HEK293 (cell line): ENCODE measurements around the gene CDH12.

Experiments
- CTCF ChIA-PET: fragments of 350-600 bp; formaldehyde crosslinking; extraction: SDS; loops from one replicate; lab custom pipeline; 2021; ENCODE audit warnings: antibody characterized with exemption; lab: Yijun Ruan, JAX
- POLR2A ChIA-PET: fragments of 300-600 bp; formaldehyde crosslinking; extraction: SDS; loops from one replicate; lab custom pipeline; 2020; ENCODE audit warnings: antibody characterized with exemption, inconsistent platforms; lab: Yijun Ruan, JAX
- H3K27ac ChIP-seq: fragments of 200-500 bp; sonication (Bioruptor generic); 2 replicates; pipeline ENCODE4 v1.5.1; 2014; ENCODE audit warnings: low read depth, low read length, control low read depth, inconsistent platforms; ENCODE audit errors: extremely low read depth
- H3K36me3 ChIP-seq, 2 experiments: fragments of 200-500 bp in 1 of 2; sonication (Bioruptor generic) in 1 of 2; 1 replicate in 1 of 2; 2 replicates in 1 of 2; pipeline ENCODE4 v1.5.1; 2014 to 2017; ENCODE audit warnings: inconsistent platforms in 2 of 2, low read length in 2 of 2; ENCODE audit not compliant: control insufficient read depth in 2 of 2, insufficient read depth in 1 of 2
- H3K4me1 ChIP-seq: fragments of 200-500 bp; sonication (Bioruptor generic); 2 replicates; pipeline ENCODE4 v1.5.1; 2014; ENCODE audit warnings: mild to moderate bottlenecking, low read length, inconsistent platforms; ENCODE audit not compliant: control insufficient read depth, insufficient read depth
- H3K4me3 ChIP-seq: 2 replicates; pipeline ENCODE4 v1.5.1; 2011; ENCODE audit warnings: low read depth, mild to moderate bottlenecking, control low read depth, low read length, moderate library complexity
- H3K9me3 ChIP-seq: fragments of 200-500 bp; sonication (Bioruptor generic); 2 replicates; pipeline ENCODE4 v1.5.1; 2014; ENCODE audit warnings: low read depth, low read length, inconsistent platforms; ENCODE audit not compliant: control insufficient read depth, insufficient read depth
- AEBP2 ChIP-seq: fragments of 450-650 bp; formaldehyde crosslinking; IDR thresholded peaks from 2 replicates; pipeline ENCODE4 v1.5.1; 2016; ENCODE audit warnings: missing biosample characterization, missing genetic modification characterization, borderline replicate concordance
- ATF2 ChIP-seq: fragments of 450-650 bp; formaldehyde crosslinking; IDR thresholded peaks from 2 replicates; pipeline ENCODE4 v1.5.1; 2016; ENCODE audit warnings: missing biosample characterization, missing genetic modification characterization, low read depth
- GLI2 ChIP-seq: fragments of 450-650 bp; formaldehyde crosslinking; IDR thresholded peaks from 2 replicates; pipeline ENCODE4; 2017; ENCODE audit warnings: missing biosample characterization, missing genetic modification characterization, low read depth, borderline replicate concordance
- OVOL3 ChIP-seq: fragments of 450-650 bp; formaldehyde crosslinking; IDR thresholded peaks from 2 replicates; pipeline ENCODE4 v1.5.1; 2016; ENCODE audit warnings: missing biosample characterization, missing genetic modification characterization
- PBX3 ChIP-seq: sonication (generic); formaldehyde crosslinking; IDR thresholded peaks from 2 replicates; pipeline ENCODE4 v1.8.1; 2022; ENCODE audit warnings: mild to moderate bottlenecking, moderate library complexity, missing genetic modification reagents
- PRDM1 ChIP-seq: fragments of 450-650 bp; formaldehyde crosslinking; IDR thresholded peaks from 2 replicates; pipeline ENCODE4; 2016; ENCODE audit warnings: missing biosample characterization, missing genetic modification characterization
- REPIN1 ChIP-seq: fragments of 450-650 bp; formaldehyde crosslinking; IDR thresholded peaks from 2 replicates; pipeline ENCODE4 v1.5.1; 2017; ENCODE audit warnings: missing biosample characterization, missing genetic modification characterization, low read depth
- SCRT2 ChIP-seq: fragments of 450-650 bp; formaldehyde crosslinking; IDR thresholded peaks from 2 replicates; pipeline ENCODE4 v1.5.1; 2016; ENCODE audit warnings: missing biosample characterization, missing genetic modification characterization
- SETDB1 ChIP-seq: IDR thresholded peaks from one replicate; pipeline ENCODE4 v1.6.1; 2017; ENCODE audit warnings: mild to moderate bottlenecking, low read length, moderate library complexity, mixed read lengths; ENCODE audit not compliant: insufficient read length
- SP2 ChIP-seq: fragments of 450-650 bp; formaldehyde crosslinking; IDR thresholded peaks from 2 replicates; pipeline ENCODE4 v1.5.1; 2016; ENCODE audit warnings: missing biosample characterization, missing genetic modification characterization
- TRIM28 ChIP-seq: IDR thresholded peaks from 2 replicates; pipeline ENCODE4 v1.6.1; 2011; ENCODE audit warnings: low read length, control low read depth, borderline replicate concordance
- YY2 ChIP-seq: fragments of 450-650 bp; formaldehyde crosslinking; IDR thresholded peaks from 2 replicates; pipeline ENCODE4 v1.5.1; 2016; ENCODE audit warnings: missing biosample characterization, missing genetic modification characterization
- ZBTB7A ChIP-seq: fragments of 450-650 bp; formaldehyde crosslinking; IDR thresholded peaks from 2 replicates; pipeline ENCODE4 v1.5.1; 2016; ENCODE audit warnings: low read depth, missing biosample characterization, missing genetic modification characterization
- ZFP37 ChIP-seq: fragments of 450-650 bp; formaldehyde crosslinking; IDR thresholded peaks from 2 replicates; pipeline ENCODE4 v1.5.1; 2016; ENCODE audit warnings: missing biosample characterization, missing genetic modification characterization
- ZNF10 ChIP-seq: fragments of 450-650 bp; formaldehyde crosslinking; IDR thresholded peaks from 2 replicates; pipeline ENCODE4 v1.5.1; 2017; ENCODE audit warnings: missing biosample characterization, missing genetic modification characterization
- ZNF121 ChIP-seq: fragments of 450-650 bp; formaldehyde crosslinking; IDR thresholded peaks from 2 replicates; pipeline ENCODE4 v1.5.1; 2016; ENCODE audit warnings: missing biosample characterization, missing genetic modification characterization
- ZNF155 ChIP-seq: fragments of 450-650 bp; formaldehyde crosslinking; IDR thresholded peaks from 2 replicates; pipeline ENCODE4 v1.5.1; 2016; ENCODE audit warnings: missing biosample characterization, missing genetic modification characterization
- ZNF2 ChIP-seq: fragments of 450-650 bp; formaldehyde crosslinking; IDR thresholded peaks from 2 replicates; pipeline ENCODE4 v1.5.1; 2016; ENCODE audit warnings: missing biosample characterization, missing genetic modification characterization
- ZNF202 ChIP-seq: fragments of 450-650 bp; formaldehyde crosslinking; IDR thresholded peaks from 2 replicates; pipeline ENCODE4 v1.5.1; 2016; ENCODE audit warnings: missing biosample characterization, missing genetic modification characterization, borderline replicate concordance
- ZNF23 ChIP-seq: fragments of 450-650 bp; formaldehyde crosslinking; IDR thresholded peaks from 2 replicates; pipeline ENCODE4 v1.5.1; 2016; ENCODE audit warnings: missing biosample characterization, missing genetic modification characterization, borderline replicate concordance
- ZNF404 ChIP-seq: fragments of 450-650 bp; formaldehyde crosslinking; IDR thresholded peaks from 2 replicates; pipeline ENCODE4 v1.5.1; 2017; ENCODE audit warnings: missing biosample characterization, missing genetic modification characterization
- ZNF426 ChIP-seq: fragments of 450-650 bp; formaldehyde crosslinking; IDR thresholded peaks from 2 replicates; pipeline ENCODE4 v1.5.1; 2017; ENCODE audit warnings: missing biosample characterization, missing genetic modification characterization, mild to moderate bottlenecking, inconsistent platforms, moderate library complexity
- ZNF560 ChIP-seq: fragments of 450-650 bp; formaldehyde crosslinking; IDR thresholded peaks from 2 replicates; pipeline ENCODE4 v1.5.1; 2017; ENCODE audit warnings: missing biosample characterization, missing genetic modification characterization, borderline replicate concordance
- ZNF585B ChIP-seq: fragments of 450-650 bp; formaldehyde crosslinking; IDR thresholded peaks from 2 replicates; pipeline ENCODE4 v1.5.1; 2016; ENCODE audit warnings: missing biosample characterization, missing genetic modification characterization
- ZNF654 ChIP-seq: fragments of 450-650 bp; formaldehyde crosslinking; IDR thresholded peaks from 2 replicates; pipeline ENCODE4 v1.5.1; 2016; ENCODE audit warnings: low read depth, missing biosample characterization, missing genetic modification characterization
- ZNF664 ChIP-seq: fragments of 450-650 bp; formaldehyde crosslinking; IDR thresholded peaks from 2 replicates; pipeline ENCODE4 v1.5.1; 2016; ENCODE audit warnings: missing biosample characterization, missing genetic modification characterization
- ZNF670 ChIP-seq: fragments of 450-650 bp; formaldehyde crosslinking; IDR thresholded peaks from 2 replicates; pipeline ENCODE4 v1.5.1; 2016; ENCODE audit warnings: missing biosample characterization, missing genetic modification characterization, low read depth
- ZNF704 ChIP-seq: fragments of 450-650 bp; formaldehyde crosslinking; IDR thresholded peaks from 2 replicates; pipeline ENCODE4 v1.5.1; 2016; ENCODE audit warnings: missing biosample characterization, missing genetic modification characterization
- ZNF747 ChIP-seq: fragments of 450-650 bp; formaldehyde crosslinking; IDR thresholded peaks from 2 replicates; pipeline ENCODE4 v1.5.1; 2016; ENCODE audit warnings: missing biosample characterization, missing genetic modification characterization
- ZNF76 ChIP-seq: fragments of 450-650 bp; formaldehyde crosslinking; IDR thresholded peaks from 2 replicates; pipeline ENCODE4; 2016; ENCODE audit warnings: low read depth, missing biosample characterization, missing genetic modification characterization, borderline replicate concordance
- ZNF776 ChIP-seq: fragments of 450-650 bp; formaldehyde crosslinking; IDR thresholded peaks from 2 replicates; pipeline ENCODE4 v1.5.0; 2017; ENCODE audit warnings: missing biosample characterization, missing genetic modification characterization, borderline replicate concordance

Gene CDH12

GRCh38 chr5:22295832-22296231 lies 557.3 kb downstream of the CDH12 start:
- POLR2A ChIA-PET: no interaction called here
- Histone ChIP-seq H3K36me3 (no peaks in the 10 kb centered on the region), H3K4me1 (no peaks in the 10 kb centered on the region)
- TF ChIP-seq ZNF426 (no peak), OVOL3 (tag by site-specific recombination) (no peak), ZNF10 (tag by site-specific recombination) (no peak), ZNF404 (tag by site-specific recombination) (no peak), ZNF776 (tag by site-specific recombination) (no peak), ZNF121 (tag by site-specific recombination) (no peak), ATF2 (tag by site-specific recombination) (no peak), ZNF202 (tag by site-specific recombination) (no peak), GLI2 (no peak), ZNF560 (tag by site-specific recombination) (no peak), ZNF155 (tag by site-specific recombination) (no peak), YY2 (tag by site-specific recombination) (no peak), ZNF654 (tag by site-specific recombination) (no peak), REPIN1 (no peak)
- TF ChIP-seq, all 188 proteins: peak for 0
- no peaks in the 10 kb centered on the region for H3K9me3 ChIP-seq
- no peak overlapping the region for H3K4me3 ChIP-seq
- CTCF ChIA-PET: no interaction called here
- no peak overlapping the region for H3K27ac ChIP-seq

GRCh38 chr5:22293147-22293546 lies 560.0 kb downstream of the CDH12 start:
- POLR2A ChIA-PET: no interaction called here
- CTCF ChIA-PET: interaction anchor here (0.6 kb wide), 1 partner anchor 76 kb away, joined by 3 read pairs; no protein-coding TSS in a partner anchor
- no peaks in the 10 kb centered on the region for H3K36me3 ChIP-seq
- H3K27ac ChIP-seq: no peak overlapping the region
- no peaks in the 10 kb centered on the region for H3K4me1 ChIP-seq
- TF ChIP-seq TRIM28 (peak; percentile 68; the same call in 1 of the 2 replicates), SETDB1 (peak; percentile 83), ZNF585B (tag by site-specific recombination) (no peak), SCRT2 (tag by site-specific recombination) (no peak)
- no peak overlapping the region for H3K4me3 ChIP-seq
- no peaks in the 10 kb centered on the region for H3K9me3 ChIP-seq

- Histone ChIP-seq H3K4me1 (no peaks in the 10 kb centered on the region), H3K4me3 (no peak overlapping the region), H3K9me3 (no peaks in the 10 kb centered on the region), H3K36me3 (no peaks in the 10 kb centered on the region), H3K27ac (no peak overlapping the region)
- CTCF ChIA-PET: no interaction called here
- POLR2A ChIA-PET: no interaction called here
- no peak for TF ChIP-seq PRDM1 (tag by site-specific recombination)
- TF ChIP-seq ZNF664 (tag by site-specific recombination): no peak
- TF ChIP-seq ZFP37 (tag by site-specific recombination): no peak
- TF ChIP-seq ZNF76 (tag by site-specific recombination): no peak
- no peak for TF ChIP-seq ZNF23 (tag by site-specific recombination)
- TF ChIP-seq SP2 (tag by site-specific recombination): no peak
- TF ChIP-seq ZNF704 (tag by site-specific recombination): no peak
- no peak for TF ChIP-seq PBX3
- TF ChIP-seq ZBTB7A (tag by site-specific recombination): no peak
- no peak for TF ChIP-seq ZNF747 (tag by site-specific recombination)
- no peak for TF ChIP-seq ZNF670 (tag by site-specific recombination)
- TF ChIP-seq ZNF2 (tag by site-specific recombination): no peak
- no peak for TF ChIP-seq AEBP2 (tag by site-specific recombination)
- TF ChIP-seq REPIN1: no peak
Observed at GRCh38 chr5:22278164-22278563, 575.0 kb downstream of the CDH12 start.
